Thoracic aorta (tissue), 2 donors: ENCODE measurements around the gene GGT6. TPM values are rescaled to one million over a fixed set of nuclear protein-coding genes. Genes with fewer than 3 reads are reported as not detected.

Experiments used
- ATAC-seq: fragments of 150-250 bp; one replicate; pipeline ENCODE4 v1.8.0; 2017; ENCODE audit warnings: low read depth; ENCODE audit not compliant: insufficient number of reproducible peaks, low FRiP score
- DNase-seq: peaks from one replicate; pipeline ENCODE4 v3.0.0-alpha.2; 2020; ENCODE audit warnings: low spot score
- H3K27ac ChIP-seq, 2 donors: fragments of 200-600 bp; sonication (generic); 1 replicate in 1 of 2; 2 replicates in 1 of 2; pipeline ENCODE4 v1.5.1; 2016; ENCODE audit warnings: mild to moderate bottlenecking in 2 of 2, moderate library complexity in 2 of 2
- H3K27me3 ChIP-seq: fragments of 200-600 bp; sonication (generic); replicated peaks from 2 replicates; pipeline ENCODE4 v1.6.0; 2016; ENCODE audit warnings: mild to moderate bottlenecking; ENCODE audit not compliant: insufficient read depth
- H3K36me3 ChIP-seq: fragments of 200-600 bp; sonication (generic); one replicate; pipeline ENCODE4 v1.5.1; 2016
- H3K4me1 ChIP-seq, 2 donors: fragments of 200-600 bp; sonication (generic); 1 replicate in 1 of 2; 2 replicates in 1 of 2; pipeline versions ENCODE4 v1.5.1 to v1.6.0; 2016; ENCODE audit warnings: low read depth in 2 of 2, mild to moderate bottlenecking in 1 of 2; ENCODE audit not compliant: control insufficient read depth in 1 of 2
- H3K4me3 ChIP-seq: fragments of 200-600 bp; sonication (generic); 2 replicates; pipeline ENCODE4 v1.5.1; 2016; ENCODE audit warnings: mild to moderate bottlenecking
- H3K9me3 ChIP-seq: fragments of 200-600 bp; sonication (generic); 2 replicates; pipeline ENCODE4 v1.5.1; 2016
- CTCF ChIP-seq: fragments of 200-600 bp; sonication (generic); IDR thresholded peaks from one replicate; pipeline ENCODE4 v1.5.1; 2019; ENCODE audit warnings: antibody characterized with exemption
- total RNA-seq, 2 donors: library from RNA; depleted of rRNA; stranded (reverse); fragments of >200 nt; gene quantifications; one replicate each; pipeline versions ENCODE4 v1.1.0 to v1.2.3, GENCODE V29; 2016

GGT6 gene
- total RNA-seq, 2 donors from 2014 or later = not detected

- Histone ChIP-seq H3K4me3 (no peak overlapping the region), H3K4me1 (no peaks in the 10 kb centered on the region), H3K9me3 (no peaks in the 10 kb centered on the region), H3K27me3 (no peaks in the 10 kb centered on the region), H3K36me3 (no peaks in the 10 kb centered on the region), H3K27ac (no peak overlapping the region)
- ATAC-seq (no peak), DNase-seq (no peak)
- no peak for TF ChIP-seq CTCF
Measured at GRCh38 chr17:4594931-4595684, 34.7 kb upstream of the GGT6 start.

GRCh38 chr17:4594406-4594805 lies 34.0 kb upstream of the GGT6 start:
- Histone ChIP-seq H3K27ac (no peak overlapping the region), H3K4me1 (no peaks in the 10 kb centered on the region), H3K4me3 (no peak overlapping the region), H3K9me3 (no peaks in the 10 kb centered on the region), H3K27me3 (no peaks in the 10 kb centered on the region), H3K36me3 (no peaks in the 10 kb centered on the region)
- TF ChIP-seq CTCF = no peak
- ATAC-seq (no peak), DNase-seq (no peak)

GRCh38 chr17:4593021-4593421 lies 32.6 kb upstream of the GGT6 start:
- H3K27me3 ChIP-seq = no peaks in the 10 kb centered on the region
- no peaks in the 10 kb centered on the region for H3K9me3 ChIP-seq

GRCh38 chr17:4592240-4593005 lies 32.0 kb upstream of the GGT6 start:
- DNase-seq = no peak
- Histone ChIP-seq H3K4me3 (no peak overlapping the region), H3K36me3 (no peaks in the 10 kb centered on the region), H3K4me1 (no peaks in the 10 kb centered on the region), H3K9me3 (no peaks in the 10 kb centered on the region), H3K27ac (no peak overlapping the region), H3K27me3 (no peaks in the 10 kb centered on the region)
- no peak for ATAC-seq
- no peak for TF ChIP-seq CTCF

More at GRCh38 chr17:4593021-4593421, 32.6 kb upstream of the GGT6 start:
- Histone ChIP-seq H3K36me3 (no peaks in the 10 kb centered on the region), H3K4me3 (no peak overlapping the region), H3K27ac (no peak overlapping the region), H3K4me1 (no peaks in the 10 kb centered on the region)
- DNase-seq (no peak), ATAC-seq (no peak)
- no peak for TF ChIP-seq CTCF

- no peak overlapping the region for H3K27ac ChIP-seq
- H3K9me3 ChIP-seq = no peaks in the 10 kb centered on the region
- no peaks in the 10 kb centered on the region for H3K27me3 ChIP-seq
- no peak for TF ChIP-seq CTCF
- no peak for DNase-seq
- ATAC-seq = no peak
- H3K4me3 ChIP-seq = no peak overlapping the region
- H3K36me3 ChIP-seq = no peaks in the 10 kb centered on the region
- no peaks in the 10 kb centered on the region for H3K4me1 ChIP-seq
Measured at GRCh38 chr17:4591529-4591928, 31.2 kb upstream of the GGT6 start.
